Gastroesophageal sphincter (tissue), 4 donors: Measurements from ENCODE around the gene CCDC57. TPM values are rescaled to one million over a fixed set of nuclear protein-coding genes. Genes with fewer than 3 reads are reported as not detected.

Source experiments
- ATAC-seq: fragments of 150-250 bp; one replicate; pipeline ENCODE4 v1.9.1; 2016; ENCODE audit warnings: mild to moderate bottlenecking, moderate library complexity
- H3K27ac ChIP-seq, 4 donors: fragments of 200-600 bp; sonication (generic) in 3 of 4; 1 replicate in 3 of 4; 2 replicates in 1 of 4; pipeline ENCODE4 v1.5.1; 2016 to 2019
- H3K27me3 ChIP-seq: fragments of 200-600 bp; sonication (generic); one replicate; pipeline ENCODE4 v1.5.1; 2019
- H3K36me3 ChIP-seq, 2 donors: fragments of 200-600 bp; sonication (generic); one replicate each; pipeline ENCODE4 v1.5.1; 2019; ENCODE audit warnings: control low read depth in 1 of 2
- H3K4me1 ChIP-seq, 3 donors: fragments of 200-600 bp; sonication (generic); 1 replicate in 2 of 3; 2 replicates in 1 of 3; pipeline ENCODE4 v1.5.1; 2016 to 2019; ENCODE audit warnings: control low read depth in 2 of 3
- H3K4me3 ChIP-seq, 2 donors: fragments of 200-600 bp; sonication (generic); one replicate each; pipeline ENCODE4 v1.5.1; 2019; ENCODE audit warnings: mild to moderate bottlenecking in 1 of 2, moderate library complexity in 1 of 2
- H3K9me3 ChIP-seq, 3 donors: fragments of 200-600 bp; sonication (generic); one replicate each; pipeline ENCODE4 v1.5.1; 2017 to 2019; ENCODE audit warnings: control low read depth in 2 of 3
- CTCF ChIP-seq, 4 experiments: fragments of 200-600 bp in 2 of 4; fragments of 450-650 bp in 2 of 4; sonication (generic) in 1 of 4; IDR thresholded peaks; one replicate each; pipeline ENCODE4 v1.5.1; 2017 to 2019; ENCODE audit warnings: antibody characterized with exemption in 4 of 4, mild to moderate bottlenecking in 2 of 4, moderate library complexity in 2 of 4
- EP300 ChIP-seq: sonication (generic); formaldehyde crosslinking; IDR thresholded peaks from one replicate; pipeline ENCODE4 v1.6.1; 2017; ENCODE audit warnings: antibody characterized with exemption, mild to moderate bottlenecking
- POLR2A ChIP-seq, 2 donors: fragments of 450-650 bp; IDR thresholded peaks; one replicate each; pipeline ENCODE4 v1.6.1; 2017; ENCODE audit warnings: antibody characterized with exemption in 2 of 2, mild to moderate bottlenecking in 2 of 2, moderate library complexity in 1 of 2
- POLR2AphosphoS5 ChIP-seq: sonication (generic); formaldehyde crosslinking; IDR thresholded peaks from one replicate; pipeline ENCODE4 v1.6.1; 2017; ENCODE audit warnings: antibody characterized with exemption
- WGBS, 2 donors: methylation state at CpG; one replicate each; pipeline ENCODE4 v1.1.5; 2018; ENCODE audit warnings: low coverage in 1 of 2; 5-methylcytosine and 5-hydroxymethylcytosine counted together
- total RNA-seq, 4 donors: library from RNA; depleted of rRNA; stranded (reverse); fragments of >200 nt; gene quantifications; one replicate each; pipeline ENCODE4 v1.1.0, GENCODE V29; 2016

The CCDC57 gene
- total RNA-seq, 4 donors from 2014 or later: 6.5 to 28.2 (median 16.2) TPM

DNA sequence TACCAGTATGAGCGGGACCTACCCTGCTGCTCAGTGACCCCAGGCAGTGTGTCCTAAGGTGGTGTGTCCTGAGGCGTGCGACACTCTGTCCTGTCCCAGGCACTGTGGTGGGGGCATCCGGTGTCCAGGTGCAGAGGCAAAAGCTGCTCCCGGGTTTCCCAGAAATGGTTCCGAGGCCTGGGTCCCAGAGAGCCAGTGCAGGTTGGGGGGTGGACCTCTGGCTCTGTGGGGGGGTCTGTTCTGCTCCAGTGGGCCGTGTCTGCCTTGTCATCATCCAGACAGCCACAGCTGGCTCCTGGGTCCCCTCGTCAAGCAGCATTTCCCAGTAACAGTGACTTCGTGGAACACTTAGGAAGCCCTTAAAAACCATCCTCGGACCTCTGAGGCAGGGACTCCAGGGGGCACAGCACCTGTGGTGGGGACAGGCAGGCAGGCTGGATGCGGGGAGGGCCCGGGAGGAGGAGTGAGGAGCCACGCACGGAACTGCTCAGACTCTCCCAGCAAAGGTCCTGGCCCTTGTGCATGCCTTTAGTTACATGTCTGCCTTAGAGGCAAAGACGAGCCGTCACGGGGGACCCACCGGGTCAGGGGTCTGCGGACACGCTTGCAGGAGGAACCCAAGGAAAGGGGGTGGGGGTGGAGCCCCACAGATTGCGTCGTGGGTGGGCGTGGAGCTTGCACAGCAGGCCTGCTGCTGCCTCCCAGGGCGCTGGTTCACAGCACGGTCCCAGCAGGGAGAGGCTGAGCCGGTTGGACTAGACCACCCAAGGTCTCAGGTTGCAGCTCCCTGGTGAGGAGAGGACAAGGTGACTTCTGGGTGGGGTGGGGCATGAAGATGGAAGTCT is 21.8 kb upstream of the CCDC57 start:
- H3K27ac ChIP-seq: peak overlapping the region in 3 of 4 donors; percentile 81 to 86 (median 85)
- TF ChIP-seq CTCF (IDR thresholded peaks at IDR 0.05): no peak
- TF ChIP-seq POLR2AphosphoS5: no peak
- TF ChIP-seq POLR2A (IDR thresholded peaks at IDR 0.05): no peak
- no peak for TF ChIP-seq EP300
- no CpG with 5 or more reads among the region's 26 CpGs for WGBS, 2 donors
- no peak overlapping the region for H3K4me3 ChIP-seq
- peaks cover 0 to 97% (median 51%) of the 10 kb centered on the region in 3 donors for H3K4me1 ChIP-seq
- no peaks in the 10 kb centered on the region for H3K27me3 ChIP-seq
- no peak for ATAC-seq
- peaks cover 0 to 24% of the 10 kb centered on the region in 2 donors for H3K36me3 ChIP-seq
- H3K9me3 ChIP-seq: no peaks in the 10 kb centered on the region

DNA sequence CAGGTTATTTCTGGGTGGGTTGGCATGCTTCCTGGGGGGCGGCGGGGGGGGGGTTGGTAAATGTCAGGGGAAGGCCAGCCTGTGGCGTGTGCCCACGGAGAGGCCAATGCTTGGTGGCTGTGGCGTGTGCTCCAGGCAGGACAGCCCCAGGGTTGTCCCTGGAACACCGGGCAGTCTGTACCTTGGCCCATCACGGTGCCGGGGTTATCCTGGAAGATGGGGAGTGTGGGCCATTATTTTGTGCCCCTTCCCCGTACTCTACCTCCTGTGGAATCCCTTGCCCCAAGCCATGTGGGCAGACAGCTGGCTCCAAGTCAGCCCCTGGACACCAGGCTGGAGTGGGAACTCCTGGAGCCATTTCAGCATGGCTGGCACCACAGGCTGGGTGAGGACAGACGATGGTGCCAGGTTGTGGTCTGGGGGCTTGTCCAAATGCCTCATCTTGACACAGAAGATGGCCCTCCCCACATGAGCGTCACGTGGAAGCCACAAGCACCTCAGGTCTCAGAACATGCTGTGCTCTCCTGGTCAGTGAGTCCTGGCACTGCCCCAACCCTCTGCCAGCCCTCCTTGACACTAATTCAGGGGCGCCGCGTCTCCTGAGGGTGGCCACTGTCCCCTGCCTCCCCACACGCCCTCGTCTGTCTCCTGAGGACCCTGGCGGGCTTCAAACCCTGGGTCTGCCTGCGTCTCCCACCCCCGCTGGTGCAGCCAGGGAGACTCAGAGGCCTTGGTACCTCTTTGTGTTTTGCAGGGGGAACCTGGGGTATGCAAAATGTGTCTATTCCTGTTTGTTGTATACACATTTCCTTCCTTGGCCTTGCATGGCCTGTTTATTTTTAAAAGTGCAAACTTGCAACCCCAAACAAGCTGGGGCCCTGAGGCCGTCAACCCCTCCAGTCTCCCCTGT is 20.5 kb upstream of the CCDC57 start:
- WGBS, 2 donors: 78 to 93% methylated on average over 2 to 3 of the region's 21 CpGs
- Histone ChIP-seq H3K4me3 (no peak overlapping the region), H3K27ac (peak overlapping the region in 3 of 4 donors; percentile 88 to 92 (median 91)), H3K27me3 (no peaks in the 10 kb centered on the region), H3K9me3 (no peaks in the 10 kb centered on the region), H3K4me1 (peaks cover 0 to 95% (median 39%) of the 10 kb centered on the region in 3 donors), H3K36me3 (peaks cover 0 to 19% of the 10 kb centered on the region in 2 donors)
- no peak for ATAC-seq
- TF ChIP-seq EP300 (no peak), POLR2AphosphoS5 (peak; percentile 19)

GRCh38 chr17:82232322-82232820 is 19.7 kb upstream of the CCDC57 start:
- peak overlapping the region in 1 of 2 donors; percentile 74 for H3K4me3 ChIP-seq

DNA sequence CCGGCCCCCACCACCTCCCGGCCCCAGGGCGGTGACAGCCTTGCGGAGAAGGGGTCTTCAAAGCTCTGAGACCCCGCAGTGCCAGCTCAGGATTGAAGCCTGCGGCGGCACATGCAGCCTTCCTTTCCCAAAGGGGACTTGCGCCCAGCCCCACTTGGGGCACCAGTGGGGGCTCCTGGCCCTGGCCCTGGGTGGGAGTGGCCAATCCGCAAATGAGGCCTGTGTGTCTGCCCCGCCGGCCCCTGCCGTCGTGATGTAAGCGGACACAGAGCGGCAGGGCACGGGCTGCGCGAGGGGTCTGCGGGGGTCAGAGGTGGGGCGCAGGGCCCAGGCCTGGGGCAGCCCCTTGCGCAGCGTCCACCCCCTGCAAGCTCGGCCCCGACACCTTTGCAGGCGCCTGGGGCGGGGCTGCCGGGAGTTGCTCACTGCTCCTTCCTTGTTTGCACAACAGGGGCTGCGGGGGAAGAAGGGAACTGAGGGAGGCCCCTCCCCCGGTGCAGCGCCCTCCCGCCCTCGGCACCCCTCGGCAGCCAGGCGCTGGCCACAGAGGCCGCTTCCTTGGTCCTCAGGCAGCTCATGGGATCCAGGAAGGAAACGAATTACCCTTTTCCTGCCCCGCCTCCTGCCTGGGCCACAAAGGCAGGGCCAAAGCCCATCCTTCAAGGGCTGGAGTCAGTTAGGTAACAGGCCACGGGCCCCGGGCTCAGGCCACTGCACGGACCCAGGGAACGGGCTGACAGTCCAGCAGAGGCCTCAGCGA is 19.1 kb upstream of the CCDC57 start:
- Histone ChIP-seq H3K27ac (peak overlapping the region; percentile 82 to 92 (median 90)), H3K4me3 (peak overlapping the region; percentile 57 to 74), H3K9me3 (no peaks in the 10 kb centered on the region), H3K4me1 (peaks cover 0 to 84% (median 31%) of the 10 kb centered on the region in 3 donors), H3K27me3 (no peaks in the 10 kb centered on the region), H3K36me3 (peaks cover 0 to 6% of the 10 kb centered on the region in 2 donors)
- TF ChIP-seq CTCF (IDR thresholded peaks at IDR 0.05): peak in 1 of 4 experiments; percentile 6
- TF ChIP-seq POLR2A (IDR thresholded peaks at IDR 0.05): peak; percentile 19 to 46
- peak; percentile 23 for TF ChIP-seq POLR2AphosphoS5
- TF ChIP-seq EP300: no peak
- no CpG with 5 or more reads among the region's 42 CpGs for WGBS, 2 donors
- peak; percentile 58 for ATAC-seq

More at GRCh38 chr17:82232322-82232820, 19.7 kb upstream of the CCDC57 start:
- WGBS, 2 donors: no CpG with 5 or more reads among the region's 21 CpGs
- H3K9me3 ChIP-seq: no peaks in the 10 kb centered on the region
- ATAC-seq: no peak
- no peak for TF ChIP-seq CTCF (IDR thresholded peaks at IDR 0.05)
- no peak for TF ChIP-seq EP300
- no peak for TF ChIP-seq POLR2AphosphoS5
- TF ChIP-seq POLR2A (IDR thresholded peaks at IDR 0.05): no peak
- H3K27ac ChIP-seq: peak overlapping the region; percentile 82 to 92 (median 90)
- H3K4me1 ChIP-seq: peaks cover 0 to 90% (median 31%) of the 10 kb centered on the region in 3 donors
- H3K36me3 ChIP-seq: peaks cover 0 to 12% of the 10 kb centered on the region in 2 donors
- H3K27me3 ChIP-seq: no peaks in the 10 kb centered on the region
